ENCODE data around the gene SDF2L1. TPM values are rescaled to one million over a fixed set of nuclear protein-coding genes. Genes with fewer than 3 reads are reported as not detected.
"Not testable (repeated sequence)": the region's sequence is repeated elsewhere in the genome, so short reads cannot be mapped to it uniquely, and the experiment has no call there.

The SDF2L1 gene
- total RNA-seq, 2 donors from 2014 or later: 47.5 to 115 TPM

GRCh38 chr22:21613553-21614233, 28.4 kb upstream of the SDF2L1 start:
- no peaks in the 10 kb centered on the region for H3K27me3 ChIP-seq
- no peak for ATAC-seq
- no peak for TF ChIP-seq POLR2A (IDR thresholded peaks at IDR 0.05)
- H3K36me3 ChIP-seq (replicated peaks in 1 of 2; ENCODE audit: insufficient read depth in 1 of 2, low read depth in 2 of 2): peaks cover 0 to 7% of the 10 kb centered on the region in 2 donors
- H3K27ac ChIP-seq: no peak overlapping the region
- WGBS, 2 donors: 87 to 92% methylated on average over 4 of the region's 4 CpGs
- intact Hi-C loops (cut with DNase I): no loop called here
- no peak overlapping the region for H3K4me3 ChIP-seq
- no peaks in the 10 kb centered on the region for H3K9me3 ChIP-seq
- no peak for DNase-seq
- H3K4me1 ChIP-seq: peaks cover 13% of the 10 kb centered on the region

GRCh38 chr22:21615731-21616130, 26.4 kb upstream of the SDF2L1 start:
- intact Hi-C loops (cut with DNase I): no loop called here
- H3K4me3 ChIP-seq: no peak overlapping the region
- peaks cover 0 to 7% of the 10 kb centered on the region in 2 donors for H3K36me3 ChIP-seq (replicated peaks in 1 of 2; ENCODE audit: insufficient read depth in 1 of 2, low read depth in 2 of 2)
- H3K4me1 ChIP-seq: peaks cover 28% of the 10 kb centered on the region
- peak overlapping the region in 1 of 4 donors; percentile 31 for H3K27ac ChIP-seq
- H3K27me3 ChIP-seq: no peaks in the 10 kb centered on the region
- ATAC-seq (no peak), DNase-seq (no peak)
- 32 to 44% methylated on average over 4 of the region's 4 CpGs for whole genome bisulfite sequencing, 2 donors
- no peaks in the 10 kb centered on the region for H3K9me3 ChIP-seq
- TF ChIP-seq CTCF (IDR thresholded peaks at IDR 0.05) (no peak), POLR2A (IDR thresholded peaks at IDR 0.05) (no peak)

- WGBS, 2 donors: 93 to 96% methylated on average over 6 of the region's 6 CpGs
These were observed 24.8 kb upstream of the SDF2L1 start for GRCh38 chr22:21617337-21617736.

GRCh38 chr22:21621025-21621424, 21.1 kb upstream of the SDF2L1 start:
- no peaks in the 10 kb centered on the region for H3K27me3 ChIP-seq
- 78 to 100% methylated on average over 1 to 3 of the region's 3 CpGs for WGBS, 2 donors
- H3K4me1 ChIP-seq: peaks cover 33% of the 10 kb centered on the region
- ATAC-seq: no peak
- H3K27ac ChIP-seq: no peak overlapping the region
- no peaks in the 10 kb centered on the region for H3K36me3 ChIP-seq (replicated peaks in 1 of 2; ENCODE audit: insufficient read depth in 1 of 2, low read depth in 2 of 2)
- DNase-seq: no peak
- TF ChIP-seq POLR2A (IDR thresholded peaks at IDR 0.05) (no peak), CTCF (IDR thresholded peaks at IDR 0.05) (no peak)
- no peaks in the 10 kb centered on the region for H3K9me3 ChIP-seq
- H3K4me3 ChIP-seq: no peak overlapping the region
- intact Hi-C loops (cut with DNase I): no loop called here

More at GRCh38 chr22:21617337-21617736, 24.8 kb upstream of the SDF2L1 start:
- H3K36me3 ChIP-seq (replicated peaks in 1 of 2; ENCODE audit: insufficient read depth in 1 of 2, low read depth in 2 of 2); H3K27me3 ChIP-seq; H3K4me3 ChIP-seq; ATAC-seq; H3K9me3 ChIP-seq; DNase-seq; intact Hi-C loops (cut with DNase I); H3K27ac ChIP-seq: not testable (repeated sequence)
- H3K4me1 ChIP-seq: peaks cover 30% of the 10 kb centered on the region

GRCh38 chr22:21622011-21622918, 19.8 kb upstream of the SDF2L1 start:
- peaks cover 34% of the 10 kb centered on the region for H3K4me1 ChIP-seq
- no peak for DNase-seq
- ATAC-seq: no peak
- no peak overlapping the region for H3K27ac ChIP-seq
- 77 to 84% methylated on average over 17 of the region's 17 CpGs for WGBS, 2 donors
- TF ChIP-seq CTCF (IDR thresholded peaks at IDR 0.05): no peak
- TF ChIP-seq POLR2A (IDR thresholded peaks at IDR 0.05): no peak
- no peaks in the 10 kb centered on the region for H3K9me3 ChIP-seq
- no peaks in the 10 kb centered on the region for H3K36me3 ChIP-seq (replicated peaks in 1 of 2; ENCODE audit: insufficient read depth in 1 of 2, low read depth in 2 of 2)
- intact Hi-C loops (cut with DNase I): no loop called here
- H3K4me3 ChIP-seq: no peak overlapping the region
- H3K27me3 ChIP-seq: no peaks in the 10 kb centered on the region

Data from body of pancreas (tissue), 4 donors.